HCT116 (cell line): ENCODE results near the gene CHST8. TPM values are rescaled to one million over a fixed set of nuclear protein-coding genes. Genes with fewer than 3 reads are reported as not detected.

Experiments
- ATAC-seq: fragments of 200-7000 bp; cut with Tn5 transposase; 2 replicates; pipeline ENCODE4 v1.9.1; 2020; ENCODE audit warnings: mild to moderate bottlenecking, moderate library complexity
- BruUV-seq: library from RNA; stranded (reverse); fragments of 400-500 nt; replicated peaks from 2 replicates; lab custom pipeline; 2021; lab: Mats Ljungman, UMichigan
- CTCF ChIA-PET: fragments of 300-600 bp; sonication (Branson Sonifier 250); formaldehyde crosslinking; loops from one replicate; lab custom pipeline; 2021; ENCODE audit warnings: antibody characterized with exemption; lab: Charles Lee
- POLR2A ChIA-PET: fragments of 300-600, 350-600 bp; sonication (Branson Sonifier 250); formaldehyde crosslinking; loops from one replicate; lab custom pipeline; 2021; ENCODE audit warnings: antibody characterized with exemption; lab: Charles Lee
- RAD21 ChIA-PET, 2 experiments: fragments of 300-600 bp; sonication (Branson Sonifier 250); formaldehyde crosslinking; loops; one replicate each; lab custom pipeline; 2023; ENCODE audit warnings: low total read pairs in 2 of 2; ENCODE audit not compliant: uncharacterized antibody in 2 of 2, unreplicated experiment in 2 of 2, low non-redundant PET in 1 of 2; lab: Charles Lee
- DNase-seq: peaks from one replicate; pipeline ENCODE4 v3.0.0-alpha.2; 2010; ENCODE audit warnings: low read depth, low spot score
- H2AFZ ChIP-seq: fragments of 200-600 bp; shearing (Covaris generic), sonication (generic); 2 replicates; pipeline ENCODE4 v1.6.1; 2017; ENCODE audit warnings: low read depth, mixed run types, mixed read lengths, antibody characterized with exemption, low read length; ENCODE audit not compliant: poor library complexity, severe bottlenecking
- H3K27ac ChIP-seq: 2 replicates; pipeline ENCODE4 v1.5.1; 2012; ENCODE audit warnings: low read depth, low read length
- H3K27me3 ChIP-seq: fragments of 200-600 bp; sonication (generic); 2 replicates; pipeline ENCODE4 v1.6.1; 2016; ENCODE audit warnings: mixed run types, low read length, mixed read lengths; ENCODE audit not compliant: insufficient read depth
- H3K36me3 ChIP-seq, 2 experiments: fragments of 200-500 bp in 1 of 2; fragments of 200-600 bp in 1 of 2; sonication (Bioruptor generic) in 1 of 2; sonication (generic) in 1 of 2; 2 replicates each; pipeline versions ENCODE4 v1.5.1 to v1.6.1; 2014 to 2016; ENCODE audit warnings: low read length in 2 of 2, inconsistent platforms in 1 of 2, mixed read lengths in 1 of 2, mixed run types in 1 of 2; ENCODE audit not compliant: insufficient read depth in 2 of 2, control insufficient read depth in 1 of 2
- H3K4me1 ChIP-seq, 2 experiments: fragments of 200-600 bp in 1 of 2; sonication (generic) in 1 of 2; 2 replicates each; pipeline versions ENCODE4 v1.5.1 to v1.6.1; 2012 to 2017; ENCODE audit warnings: low read length in 2 of 2, inconsistent platforms in 1 of 2, mild to moderate bottlenecking in 1 of 2, mixed read lengths in 1 of 2, mixed run types in 1 of 2, moderate library complexity in 1 of 2; ENCODE audit not compliant: insufficient read depth in 2 of 2, control insufficient read depth in 1 of 2
- H3K4me2 ChIP-seq: fragments of 200-600 bp; sonication (generic); 2 replicates; pipeline ENCODE4 v1.6.1; 2017; ENCODE audit warnings: mixed run types, low read length, mixed read lengths
- H3K4me3 ChIP-seq, 2 experiments: fragments of 200-600 bp in 1 of 2; sonication (generic) in 1 of 2; replicated peaks in 1 of 2; 2 replicates each; pipeline ENCODE4 v1.5.1; 2011 to 2016; ENCODE audit warnings: low read length in 2 of 2, control low read depth in 1 of 2, low read depth in 1 of 2, mild to moderate bottlenecking in 1 of 2, mixed read lengths in 1 of 2, mixed run types in 1 of 2
- H3K79me2 ChIP-seq: fragments of 200-600 bp; sonication (generic); 2 replicates; pipeline ENCODE4 v1.6.1; 2017; ENCODE audit warnings: mild to moderate bottlenecking, mixed run types, low read length, moderate library complexity, mixed read lengths; ENCODE audit not compliant: insufficient read depth
- H3K9ac ChIP-seq: fragments of 200-600 bp; sonication (generic); 2 replicates; pipeline ENCODE4 v1.6.1; 2016; ENCODE audit warnings: low read length, mixed read lengths
- H3K9me2 ChIP-seq: fragments of 200-600 bp; sonication (generic), shearing (Covaris generic); 2 replicates; pipeline ENCODE4 v1.6.1; 2017; ENCODE audit warnings: mixed run types, mild to moderate bottlenecking, moderate library complexity; ENCODE audit not compliant: insufficient read depth
- H3K9me3 ChIP-seq, 2 experiments: fragments of 200-500 bp in 1 of 2; fragments of 200-600 bp in 1 of 2; sonication (Bioruptor generic) in 1 of 2; sonication (generic) in 1 of 2; 2 replicates each; pipeline ENCODE4 v1.6.1; 2014 to 2017; ENCODE audit warnings: low read length in 2 of 2, mixed read lengths in 2 of 2, inconsistent platforms in 1 of 2, low read depth in 1 of 2, mild to moderate bottlenecking in 1 of 2, mixed run types in 1 of 2, moderate library complexity in 1 of 2; ENCODE audit not compliant: control insufficient read depth in 1 of 2, insufficient read depth in 1 of 2
- H4K20me1 ChIP-seq: fragments of 200-600 bp; sonication (generic), shearing (Covaris generic); 2 replicates; pipeline ENCODE4 v1.6.1; 2017; ENCODE audit warnings: mixed run types, mild to moderate bottlenecking, moderate library complexity; ENCODE audit not compliant: insufficient read depth
- CBX3 ChIP-seq: IDR thresholded peaks from 2 replicates; pipeline ENCODE4 v1.6.1; 2012; ENCODE audit warnings: low read depth
- CEBPB ChIP-seq: IDR thresholded peaks from 2 replicates; pipeline ENCODE4 v1.6.1; 2012; ENCODE audit warnings: low read depth
- EZH2phosphoT487 ChIP-seq: fragments of 200-600 bp; IDR thresholded peaks from 2 replicates; pipeline ENCODE4 v1.6.1; 2018; ENCODE audit warnings: antibody characterized with exemption, borderline replicate concordance
- FOSL1 ChIP-seq: IDR thresholded peaks from 2 replicates; pipeline ENCODE4 v1.6.1; 2012; ENCODE audit warnings: low read depth
- JUND ChIP-seq: IDR thresholded peaks from 2 replicates; pipeline ENCODE4 v1.6.1; 2012
- POLR2A ChIP-seq: IDR thresholded peaks from 2 replicates; pipeline ENCODE4 v1.7.0; 2011; ENCODE audit warnings: borderline replicate concordance; ENCODE audit not compliant: insufficient read depth, insufficient read length; ENCODE audit errors: extremely low read depth
- POLR2AphosphoS5 ChIP-seq: IDR thresholded peaks from 2 replicates; pipeline ENCODE4 v1.6.1; 2011; ENCODE audit warnings: mild to moderate bottlenecking, low read depth, low read length, moderate library complexity
- SIN3A ChIP-seq: IDR thresholded peaks from 2 replicates; pipeline ENCODE4 v1.6.1; 2012; ENCODE audit warnings: low read depth
- ZNF274 ChIP-seq: fragments of 200-500 bp; sonication (Bioruptor generic); IDR thresholded peaks from 2 replicates; pipeline ENCODE4 v1.6.1; 2014; ENCODE audit warnings: mild to moderate bottlenecking, low read depth, low read length, inconsistent platforms
- intact Hi-C: fragments of 100-400 bp; cut with micrococcal nuclease; formaldehyde crosslinking; loops from 2 replicates; pipeline ENCODE4 v1.10.0; 2022
- total RNA-seq: library from RNA; stranded (reverse); gene quantifications from one replicate; pipeline ENCODE4 v1.2.1, GENCODE V29; 2021; ENCODE audit not compliant: unreplicated experiment
- TF ChIP-seq, protein P1 (sequence below), 3 experiments: fragments of 200-600 bp in 1 of 3; sonication (generic) in 1 of 3; IDR thresholded peaks in 2 of 3; conservative IDR thresholded peaks in 1 of 3; 2 replicates each; pipeline ENCODE4 v1.5.1; 2012 to 2017; ENCODE audit warnings: low read depth in 2 of 3, low read length in 2 of 3, antibody characterized with exemption in 1 of 3, borderline replicate concordance in 1 of 3, control low read depth in 1 of 3, mild to moderate bottlenecking in 1 of 3, mixed read lengths in 1 of 3, mixed run types in 1 of 3, moderate library complexity in 1 of 3; ENCODE audit not compliant: insufficient read depth in 1 of 3
- TF ChIP-seq, protein P2 (sequence below): IDR thresholded peaks from 2 replicates; pipeline ENCODE4 v1.6.1; 2012

Gene CHST8
- total RNA-seq, 1 experiment from 2014 or later, result not detected

DNA sequence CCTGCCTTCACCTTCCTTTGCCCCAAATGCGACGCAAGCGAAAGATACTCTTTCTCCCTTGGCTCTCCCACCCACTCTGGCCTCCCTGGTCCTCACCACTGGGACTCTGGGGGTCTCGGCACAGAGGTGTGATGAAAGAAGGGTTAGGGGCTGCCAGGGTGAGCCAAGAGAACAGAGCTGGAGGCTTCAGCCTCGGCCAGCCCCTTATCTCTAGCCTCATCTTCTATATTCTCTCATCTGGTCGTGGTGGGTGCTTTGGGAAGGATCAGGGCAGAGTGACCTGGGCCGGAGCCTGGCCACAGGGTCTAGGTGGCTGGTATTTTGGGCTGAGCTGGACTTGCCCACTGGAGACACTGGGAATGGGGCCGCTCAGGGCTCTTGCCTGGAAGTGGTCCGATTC, 103.8 kb downstream of the CHST8 start:
- ChIA-PET CTCF (no interaction called here), POLR2A (interaction anchor here (0.6 kb wide), 1 partner anchor 25 kb away, joined by 5 read pairs; no protein-coding TSS in a partner anchor), RAD21 (no interaction called here)
- Histone ChIP-seq H3K9ac (no peak overlapping the region), H3K27ac (no peak overlapping the region), H3K4me1 (no peaks in the 10 kb centered on the region), H4K20me1 (no peaks in the 10 kb centered on the region), H3K79me2 (no peaks in the 10 kb centered on the region), H3K36me3 (no peaks in the 10 kb centered on the region), H2AFZ (no peak overlapping the region), H3K4me2 (no peak overlapping the region), H3K9me3 (no peaks in the 10 kb centered on the region), H3K27me3 (peaks cover 18% of the 10 kb centered on the region; the same call in 1 of the 2 replicates), H3K4me3 (no peak overlapping the region), H3K9me2 (no peaks in the 10 kb centered on the region)
- TF ChIP-seq POLR2A, result no peak
- TF ChIP-seq FOSL1, result no peak
- no peak for TF ChIP-seq EZH2phosphoT487
- TF ChIP-seq SIN3A, result no peak
- TF ChIP-seq, protein P1, sequence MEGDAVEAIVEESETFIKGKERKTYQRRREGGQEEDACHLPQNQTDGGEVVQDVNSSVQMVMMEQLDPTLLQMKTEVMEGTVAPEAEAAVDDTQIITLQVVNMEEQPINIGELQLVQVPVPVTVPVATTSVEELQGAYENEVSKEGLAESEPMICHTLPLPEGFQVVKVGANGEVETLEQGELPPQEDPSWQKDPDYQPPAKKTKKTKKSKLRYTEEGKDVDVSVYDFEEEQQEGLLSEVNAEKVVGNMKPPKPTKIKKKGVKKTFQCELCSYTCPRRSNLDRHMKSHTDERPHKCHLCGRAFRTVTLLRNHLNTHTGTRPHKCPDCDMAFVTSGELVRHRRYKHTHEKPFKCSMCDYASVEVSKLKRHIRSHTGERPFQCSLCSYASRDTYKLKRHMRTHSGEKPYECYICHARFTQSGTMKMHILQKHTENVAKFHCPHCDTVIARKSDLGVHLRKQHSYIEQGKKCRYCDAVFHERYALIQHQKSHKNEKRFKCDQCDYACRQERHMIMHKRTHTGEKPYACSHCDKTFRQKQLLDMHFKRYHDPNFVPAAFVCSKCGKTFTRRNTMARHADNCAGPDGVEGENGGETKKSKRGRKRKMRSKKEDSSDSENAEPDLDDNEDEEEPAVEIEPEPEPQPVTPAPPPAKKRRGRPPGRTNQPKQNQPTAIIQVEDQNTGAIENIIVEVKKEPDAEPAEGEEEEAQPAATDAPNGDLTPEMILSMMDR (IDR thresholded peaks at IDR 0.05 in 2 of 3, conservative IDR thresholded peaks at IDR 0.05 in 1 of 3; ENCODE audit: borderline replicate concordance in 1 of 3, insufficient read depth in 1 of 3, low read depth in 2 of 3, low read length in 2 of 3), result no peak
- TF ChIP-seq CEBPB, result no peak
- TF ChIP-seq, protein P2, sequence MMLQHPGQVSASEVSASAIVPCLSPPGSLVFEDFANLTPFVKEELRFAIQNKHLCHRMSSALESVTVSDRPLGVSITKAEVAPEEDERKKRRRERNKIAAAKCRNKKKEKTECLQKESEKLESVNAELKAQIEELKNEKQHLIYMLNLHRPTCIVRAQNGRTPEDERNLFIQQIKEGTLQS, result no peak
- TF ChIP-seq CBX3, result no peak
- TF ChIP-seq POLR2AphosphoS5, result no peak
- TF ChIP-seq JUND, result no peak
- no peak for TF ChIP-seq ZNF274
- ATAC-seq, result no peak
- BruUV-seq, result no TSS peak
- intact Hi-C loops, result no loop called here
- no peak for DNase-seq
